HepG2 (cell line): ENCODE measurements around the gene NSMCE1. TPM values are rescaled to one million over a fixed set of nuclear protein-coding genes. Genes with fewer than 3 reads are reported as not detected.

Experiments used
- FOXA3 ChIP-seq: IDR thresholded peaks from 2 replicates; pipeline ENCODE4 v1.6.1; 2016; ENCODE audit warnings: missing genetic modification reagents, missing compliant biosample characterization
- GLI4 ChIP-seq: sonication (generic); formaldehyde crosslinking; IDR thresholded peaks from 2 replicates; pipeline ENCODE4 v1.5.1; 2020; ENCODE audit warnings: missing genetic modification reagents, mild to moderate bottlenecking, moderate library complexity, borderline replicate concordance
- KDM5A ChIP-seq: fragments of 200-600 bp; sonication (generic); IDR thresholded peaks from 2 replicates; pipeline ENCODE4 v1.7.0; 2018; ENCODE audit warnings: antibody characterized with exemption, mild to moderate bottlenecking, low read length, borderline replicate concordance
- POLR2AphosphoS2 ChIP-seq: IDR thresholded peaks from 2 replicates; pipeline ENCODE4 v1.6.1; 2011; ENCODE audit warnings: low read depth, low read length, improper control_type of control experiment
- SRSF1 ChIP-seq: fragments of 200-400 bp; formaldehyde crosslinking; optimal IDR thresholded peaks from 2 replicates; pipeline ENCODE3; 2017; ENCODE audit warnings: mild to moderate bottlenecking, low read depth, low read length, moderate library complexity
- ZBTB46 ChIP-seq: sonication (generic); formaldehyde crosslinking; IDR thresholded peaks from 2 replicates; pipeline ENCODE4 v1.4.0; 2020; ENCODE audit warnings: mild to moderate bottlenecking, missing genetic modification reagents, borderline replicate concordance
- ZEB1 ChIP-seq: IDR thresholded peaks from 2 replicates; pipeline ENCODE4 v1.6.1; 2012; ENCODE audit warnings: mild to moderate bottlenecking, low read depth, inconsistent platforms; ENCODE audit not compliant: insufficient replicate concordance
- ZFP90 ChIP-seq: sonication (generic); formaldehyde crosslinking; IDR thresholded peaks from 2 replicates; pipeline ENCODE4 v1.8.0; 2022; ENCODE audit warnings: missing genetic modification reagents, mild to moderate bottlenecking, inconsistent platforms, borderline replicate concordance
- ZNF333 ChIP-seq: sonication (generic); formaldehyde crosslinking; IDR thresholded peaks from 2 replicates; pipeline ENCODE4 v1.4.0; 2020; ENCODE audit warnings: mild to moderate bottlenecking, missing genetic modification reagents, borderline replicate concordance
- ZNF446 ChIP-seq: sonication (generic); formaldehyde crosslinking; IDR thresholded peaks from 2 replicates; pipeline ENCODE4 v1.5.0; 2020; ENCODE audit warnings: mild to moderate bottlenecking, missing genetic modification reagents
- polyA plus RNA-seq, 8 experiments: library from polyadenylated mRNA; depleted of rRNA in 3 of 8; stranded (reverse) in 7 of 8; unstranded in 1 of 8; fragments of >200 nt; fragmentation: Illumina TruSeq in 4 of 8; extraction: Trizol in 4 of 8; gene quantifications; 2 replicates each; pipeline versions ENCODE4 v1.2.1 to v1.2.3, GENCODE V29; 2011 to 2016; ENCODE audit warnings: low read depth in 4 of 8, missing spikeins in 1 of 8, mixed read lengths in 1 of 8; ENCODE audit not compliant: insufficient read depth in 1 of 8
- total RNA-seq, 5 experiments: library from RNA; depleted of rRNA; stranded (reverse); fragments of >200 nt; fragmentation: Illumina TruSeq; extraction: Trizol; gene quantifications; 2 replicates each; pipeline ENCODE4 v1.2.3, GENCODE V29; 2016; ENCODE audit warnings: low read depth in 1 of 5
- TF ChIP-seq, protein P1 (sequence below): IDR thresholded peaks from 2 replicates; pipeline ENCODE4 v1.6.1; 2016; ENCODE audit warnings: low read depth, missing genetic modification reagents, missing compliant biosample characterization
- TF ChIP-seq, protein P2 (sequence below): sonication (generic); formaldehyde crosslinking; IDR thresholded peaks from 2 replicates; pipeline ENCODE4 v1.5.0; 2020; ENCODE audit warnings: mild to moderate bottlenecking, missing genetic modification reagents
- TF ChIP-seq, protein P3 (sequence below): sonication (generic); formaldehyde crosslinking; IDR thresholded peaks from 2 replicates; pipeline ENCODE4 v1.5.0; 2020; ENCODE audit warnings: mild to moderate bottlenecking, missing genetic modification reagents, borderline replicate concordance

The NSMCE1 gene
- total and polyA plus RNA-seq, 2 of the 13 experiments (the other 11 are each of a cell fraction or from before 2014, with no cell fraction given), result 42.7 to 52.9 TPM

DNA sequence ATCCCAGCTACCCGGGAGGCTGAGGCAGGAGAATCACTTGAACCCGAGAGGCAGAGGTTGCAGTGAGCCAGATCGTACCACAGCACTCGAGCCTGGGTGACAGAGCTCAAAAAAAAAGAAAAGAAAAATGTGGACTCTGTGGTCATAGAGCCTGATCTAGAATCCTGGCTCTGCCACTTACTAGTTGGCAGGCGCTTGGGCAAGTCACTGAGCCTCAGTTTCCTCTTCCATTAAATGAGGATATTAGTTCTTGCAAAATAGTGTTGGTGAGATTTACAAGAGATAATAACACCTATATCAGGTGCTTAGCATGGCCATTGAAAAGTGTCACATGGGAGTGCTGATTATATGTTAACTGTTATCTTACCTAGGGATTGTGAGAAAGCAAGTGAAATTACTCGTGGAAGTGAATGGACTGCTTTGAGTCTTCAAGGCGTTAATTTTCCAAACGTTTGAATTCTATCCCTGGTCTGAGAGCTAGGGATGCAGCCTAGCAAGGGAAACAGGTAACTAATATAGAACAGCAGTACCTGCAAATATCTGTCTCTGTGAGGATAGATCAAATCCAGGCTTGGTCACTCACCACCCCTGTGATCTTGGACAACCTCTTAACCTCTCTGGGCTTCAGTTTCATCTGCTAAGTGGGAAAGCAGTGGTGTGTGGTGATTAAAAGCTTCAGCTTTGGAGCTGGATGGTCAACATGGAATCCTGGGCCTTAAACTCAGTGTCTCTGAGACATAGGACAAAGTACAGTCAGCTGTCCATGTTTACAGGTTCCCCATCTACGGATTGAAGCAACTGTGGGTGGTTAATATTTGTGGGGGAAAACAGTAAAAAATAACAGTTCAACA, 953 bp upstream of the NSMCE1 start (continued):
- TF ChIP-seq, protein P1, sequence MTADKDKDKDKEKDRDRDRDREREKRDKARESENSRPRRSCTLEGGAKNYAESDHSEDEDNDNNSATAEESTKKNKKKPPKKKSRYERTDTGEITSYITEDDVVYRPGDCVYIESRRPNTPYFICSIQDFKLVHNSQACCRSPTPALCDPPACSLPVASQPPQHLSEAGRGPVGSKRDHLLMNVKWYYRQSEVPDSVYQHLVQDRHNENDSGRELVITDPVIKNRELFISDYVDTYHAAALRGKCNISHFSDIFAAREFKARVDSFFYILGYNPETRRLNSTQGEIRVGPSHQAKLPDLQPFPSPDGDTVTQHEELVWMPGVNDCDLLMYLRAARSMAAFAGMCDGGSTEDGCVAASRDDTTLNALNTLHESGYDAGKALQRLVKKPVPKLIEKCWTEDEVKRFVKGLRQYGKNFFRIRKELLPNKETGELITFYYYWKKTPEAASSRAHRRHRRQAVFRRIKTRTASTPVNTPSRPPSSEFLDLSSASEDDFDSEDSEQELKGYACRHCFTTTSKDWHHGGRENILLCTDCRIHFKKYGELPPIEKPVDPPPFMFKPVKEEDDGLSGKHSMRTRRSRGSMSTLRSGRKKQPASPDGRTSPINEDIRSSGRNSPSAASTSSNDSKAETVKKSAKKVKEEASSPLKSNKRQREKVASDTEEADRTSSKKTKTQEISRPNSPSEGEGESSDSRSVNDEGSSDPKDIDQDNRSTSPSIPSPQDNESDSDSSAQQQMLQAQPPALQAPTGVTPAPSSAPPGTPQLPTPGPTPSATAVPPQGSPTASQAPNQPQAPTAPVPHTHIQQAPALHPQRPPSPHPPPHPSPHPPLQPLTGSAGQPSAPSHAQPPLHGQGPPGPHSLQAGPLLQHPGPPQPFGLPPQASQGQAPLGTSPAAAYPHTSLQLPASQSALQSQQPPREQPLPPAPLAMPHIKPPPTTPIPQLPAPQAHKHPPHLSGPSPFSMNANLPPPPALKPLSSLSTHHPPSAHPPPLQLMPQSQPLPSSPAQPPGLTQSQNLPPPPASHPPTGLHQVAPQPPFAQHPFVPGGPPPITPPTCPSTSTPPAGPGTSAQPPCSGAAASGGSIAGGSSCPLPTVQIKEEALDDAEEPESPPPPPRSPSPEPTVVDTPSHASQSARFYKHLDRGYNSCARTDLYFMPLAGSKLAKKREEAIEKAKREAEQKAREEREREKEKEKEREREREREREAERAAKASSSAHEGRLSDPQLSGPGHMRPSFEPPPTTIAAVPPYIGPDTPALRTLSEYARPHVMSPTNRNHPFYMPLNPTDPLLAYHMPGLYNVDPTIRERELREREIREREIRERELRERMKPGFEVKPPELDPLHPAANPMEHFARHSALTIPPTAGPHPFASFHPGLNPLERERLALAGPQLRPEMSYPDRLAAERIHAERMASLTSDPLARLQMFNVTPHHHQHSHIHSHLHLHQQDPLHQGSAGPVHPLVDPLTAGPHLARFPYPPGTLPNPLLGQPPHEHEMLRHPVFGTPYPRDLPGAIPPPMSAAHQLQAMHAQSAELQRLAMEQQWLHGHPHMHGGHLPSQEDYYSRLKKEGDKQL (CRISPR knock-in tag), result no peak
- TF ChIP-seq SRSF1, result no peak
- TF ChIP-seq ZEB1, result no peak
- no peak for TF ChIP-seq KDM5A
- TF ChIP-seq, protein P2, sequence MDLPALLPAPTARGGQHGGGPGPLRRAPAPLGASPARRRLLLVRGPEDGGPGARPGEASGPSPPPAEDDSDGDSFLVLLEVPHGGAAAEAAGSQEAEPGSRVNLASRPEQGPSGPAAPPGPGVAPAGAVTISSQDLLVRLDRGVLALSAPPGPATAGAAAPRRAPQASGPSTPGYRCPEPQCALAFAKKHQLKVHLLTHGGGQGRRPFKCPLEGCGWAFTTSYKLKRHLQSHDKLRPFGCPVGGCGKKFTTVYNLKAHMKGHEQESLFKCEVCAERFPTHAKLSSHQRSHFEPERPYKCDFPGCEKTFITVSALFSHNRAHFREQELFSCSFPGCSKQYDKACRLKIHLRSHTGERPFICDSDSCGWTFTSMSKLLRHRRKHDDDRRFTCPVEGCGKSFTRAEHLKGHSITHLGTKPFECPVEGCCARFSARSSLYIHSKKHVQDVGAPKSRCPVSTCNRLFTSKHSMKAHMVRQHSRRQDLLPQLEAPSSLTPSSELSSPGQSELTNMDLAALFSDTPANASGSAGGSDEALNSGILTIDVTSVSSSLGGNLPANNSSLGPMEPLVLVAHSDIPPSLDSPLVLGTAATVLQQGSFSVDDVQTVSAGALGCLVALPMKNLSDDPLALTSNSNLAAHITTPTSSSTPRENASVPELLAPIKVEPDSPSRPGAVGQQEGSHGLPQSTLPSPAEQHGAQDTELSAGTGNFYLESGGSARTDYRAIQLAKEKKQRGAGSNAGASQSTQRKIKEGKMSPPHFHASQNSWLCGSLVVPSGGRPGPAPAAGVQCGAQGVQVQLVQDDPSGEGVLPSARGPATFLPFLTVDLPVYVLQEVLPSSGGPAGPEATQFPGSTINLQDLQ (CRISPR knock-in tag), result no peak
- no peak for TF ChIP-seq ZNF446
- TF ChIP-seq GLI4, result no peak
- TF ChIP-seq POLR2AphosphoS2, result no peak
- TF ChIP-seq, protein P3, sequence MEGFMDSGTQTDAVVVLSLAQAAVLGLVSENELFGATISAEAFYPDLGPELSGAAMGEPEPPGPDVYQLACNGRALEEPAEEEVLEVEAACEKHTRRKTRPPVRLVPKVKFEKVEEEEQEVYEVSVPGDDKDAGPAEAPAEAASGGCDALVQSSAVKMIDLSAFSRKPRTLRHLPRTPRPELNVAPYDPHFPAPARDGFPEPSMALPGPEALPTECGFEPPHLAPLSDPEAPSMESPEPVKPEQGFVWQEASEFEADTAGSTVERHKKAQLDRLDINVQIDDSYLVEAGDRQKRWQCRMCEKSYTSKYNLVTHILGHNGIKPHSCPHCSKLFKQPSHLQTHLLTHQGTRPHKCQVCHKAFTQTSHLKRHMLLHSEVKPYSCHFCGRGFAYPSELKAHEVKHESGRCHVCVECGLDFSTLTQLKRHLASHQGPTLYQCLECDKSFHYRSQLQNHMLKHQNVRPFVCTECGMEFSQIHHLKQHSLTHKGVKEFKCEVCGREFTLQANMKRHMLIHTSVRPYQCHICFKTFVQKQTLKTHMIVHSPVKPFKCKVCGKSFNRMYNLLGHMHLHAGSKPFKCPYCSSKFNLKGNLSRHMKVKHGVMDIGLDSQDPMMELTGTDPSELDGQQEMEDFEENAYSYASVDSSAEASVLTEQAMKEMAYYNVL (CRISPR knock-in tag), result peak; percentile 29; the same call in 1 of the 2 replicates
- no peak for TF ChIP-seq ZNF333 (CRISPR knock-in tag)
- no peak for TF ChIP-seq ZBTB46 (CRISPR knock-in tag)
- peak; percentile 98 for TF ChIP-seq FOXA3 (CRISPR knock-in tag)
- no peak for TF ChIP-seq ZFP90 (CRISPR knock-in tag)
